HEK293 (cell line): ENCODE data around the gene LPCAT4.

ENCODE experiments used
- AEBP2 ChIP-seq: fragments of 450-650 bp; formaldehyde crosslinking; IDR thresholded peaks from 2 replicates; pipeline ENCODE4 v1.5.1; 2016; ENCODE audit warnings: missing biosample characterization, missing genetic modification characterization, borderline replicate concordance
- BCL11A ChIP-seq: fragments of 450-650 bp; formaldehyde crosslinking; IDR thresholded peaks from 2 replicates; pipeline ENCODE4 v1.5.1; 2016; ENCODE audit warnings: low read depth, missing biosample characterization, missing genetic modification characterization
- BCL6B ChIP-seq: fragments of 450-650 bp; formaldehyde crosslinking; IDR thresholded peaks from 2 replicates; pipeline ENCODE4 v1.5.1; 2017; ENCODE audit warnings: missing biosample characterization, missing genetic modification characterization
- EGR2 ChIP-seq: fragments of 450-650 bp; formaldehyde crosslinking; IDR thresholded peaks from 2 replicates; pipeline ENCODE4 v1.5.1; 2016; ENCODE audit warnings: low read depth, missing biosample characterization, missing genetic modification characterization
- KLF16 ChIP-seq: fragments of 450-650 bp; formaldehyde crosslinking; IDR thresholded peaks from 2 replicates; pipeline ENCODE4 v1.5.1; 2017; ENCODE audit warnings: missing biosample characterization, missing genetic modification characterization
- KLF8 ChIP-seq: fragments of 450-650 bp; formaldehyde crosslinking; IDR thresholded peaks from 2 replicates; pipeline ENCODE4 v1.5.1; 2016; ENCODE audit warnings: missing biosample characterization, missing genetic modification characterization
- KLF9 ChIP-seq: fragments of 450-650 bp; formaldehyde crosslinking; IDR thresholded peaks from 2 replicates; pipeline ENCODE4 v1.5.1; 2016; ENCODE audit warnings: missing biosample characterization, missing genetic modification characterization, low read depth
- OVOL3 ChIP-seq: fragments of 450-650 bp; formaldehyde crosslinking; IDR thresholded peaks from 2 replicates; pipeline ENCODE4 v1.5.1; 2016; ENCODE audit warnings: missing biosample characterization, missing genetic modification characterization
- RBAK ChIP-seq: fragments of 450-650 bp; formaldehyde crosslinking; IDR thresholded peaks from 2 replicates; pipeline ENCODE4 v1.5.1; 2016; ENCODE audit warnings: missing biosample characterization, missing genetic modification characterization
- SETDB1 ChIP-seq: IDR thresholded peaks from one replicate; pipeline ENCODE4 v1.6.1; 2017; ENCODE audit warnings: mild to moderate bottlenecking, low read length, moderate library complexity, mixed read lengths; ENCODE audit not compliant: insufficient read length
- SP3 ChIP-seq: fragments of 450-650 bp; formaldehyde crosslinking; IDR thresholded peaks from 2 replicates; pipeline ENCODE4 v1.5.1; 2016; ENCODE audit warnings: missing biosample characterization, missing genetic modification characterization
- TCF7L2 ChIP-seq: IDR thresholded peaks from 2 replicates; pipeline ENCODE4 v1.6.1; 2011; ENCODE audit warnings: low read depth, mild to moderate bottlenecking, inconsistent platforms, low read length, moderate library complexity, borderline replicate concordance
- WT1 ChIP-seq: fragments of 450-650 bp; formaldehyde crosslinking; IDR thresholded peaks from 2 replicates; pipeline ENCODE4 v1.5.1; 2016; ENCODE audit warnings: missing biosample characterization, missing genetic modification characterization
- YY1 ChIP-seq: fragments of 450-650 bp; formaldehyde crosslinking; IDR thresholded peaks from 2 replicates; pipeline ENCODE4 v1.5.1; 2018; ENCODE audit warnings: missing biosample characterization, missing genetic modification characterization
- ZBTB20 ChIP-seq: fragments of 450-650 bp; formaldehyde crosslinking; IDR thresholded peaks from 2 replicates; pipeline ENCODE4 v1.5.1; 2016; ENCODE audit warnings: missing biosample characterization, missing genetic modification characterization
- ZEB2 ChIP-seq: fragments of 450-650 bp; formaldehyde crosslinking; IDR thresholded peaks from 2 replicates; pipeline ENCODE4 v1.5.1; 2016; ENCODE audit warnings: missing biosample characterization, missing genetic modification characterization
- ZFHX2 ChIP-seq: fragments of 450-650 bp; formaldehyde crosslinking; conservative IDR thresholded peaks from 2 replicates; pipeline ENCODE4 v1.5.1; 2016; ENCODE audit warnings: missing biosample characterization, missing genetic modification characterization
- ZNF157 ChIP-seq: fragments of 450-650 bp; formaldehyde crosslinking; IDR thresholded peaks from 2 replicates; pipeline ENCODE4 v1.5.1; 2016; ENCODE audit warnings: missing biosample characterization, missing genetic modification characterization
- ZNF169 ChIP-seq: fragments of 450-650 bp; formaldehyde crosslinking; IDR thresholded peaks from 2 replicates; pipeline ENCODE4 v1.5.1; 2016; ENCODE audit warnings: missing biosample characterization, missing genetic modification characterization
- ZNF18 ChIP-seq: fragments of 450-650 bp; formaldehyde crosslinking; IDR thresholded peaks from 2 replicates; pipeline ENCODE4 v1.5.1; 2016; ENCODE audit warnings: missing biosample characterization, missing genetic modification characterization
- ZNF184 ChIP-seq: fragments of 450-650 bp; IDR thresholded peaks from 2 replicates; pipeline ENCODE4 v1.5.1; 2018; ENCODE audit warnings: missing biosample characterization, mild to moderate bottlenecking, missing genetic modification characterization
- ZNF211 ChIP-seq: fragments of 450-650 bp; formaldehyde crosslinking; IDR thresholded peaks from 2 replicates; pipeline ENCODE4 v1.5.1; 2016; ENCODE audit warnings: low read depth, missing biosample characterization, missing genetic modification characterization
- ZNF221 ChIP-seq: fragments of 450-650 bp; formaldehyde crosslinking; IDR thresholded peaks from 2 replicates; pipeline ENCODE4 v1.5.1; 2017; ENCODE audit warnings: missing biosample characterization, missing genetic modification characterization, borderline replicate concordance
- ZNF280C ChIP-seq: fragments of 450-650 bp; formaldehyde crosslinking; IDR thresholded peaks from 2 replicates; pipeline ENCODE4 v1.5.1; 2016; ENCODE audit warnings: missing biosample characterization, missing genetic modification characterization
- ZNF48 ChIP-seq: fragments of 450-650 bp; formaldehyde crosslinking; IDR thresholded peaks from 2 replicates; pipeline ENCODE4 v1.5.1; 2016; ENCODE audit warnings: missing biosample characterization, missing genetic modification characterization
- ZNF600 ChIP-seq: fragments of 450-650 bp; formaldehyde crosslinking; IDR thresholded peaks from 2 replicates; pipeline ENCODE4 v1.5.1; 2016; ENCODE audit warnings: missing biosample characterization, missing genetic modification characterization
- ZNF692 ChIP-seq: fragments of 450-650 bp; formaldehyde crosslinking; IDR thresholded peaks from 2 replicates; pipeline ENCODE4 v1.5.1; 2016; ENCODE audit warnings: missing biosample characterization, missing genetic modification characterization
- ZNF701 ChIP-seq: fragments of 450-650 bp; formaldehyde crosslinking; IDR thresholded peaks from 2 replicates; pipeline ENCODE4 v1.5.1; 2016; ENCODE audit warnings: missing biosample characterization, missing genetic modification characterization
- ZNF707 ChIP-seq: fragments of 450-650 bp; formaldehyde crosslinking; IDR thresholded peaks from 2 replicates; pipeline ENCODE4 v1.5.1; 2016; ENCODE audit warnings: missing biosample characterization, missing genetic modification characterization
- ZNF837 ChIP-seq: fragments of 450-650 bp; formaldehyde crosslinking; IDR thresholded peaks from 2 replicates; pipeline ENCODE4 v1.5.1; 2016; ENCODE audit warnings: missing biosample characterization, missing genetic modification characterization
- ZSCAN16 ChIP-seq: fragments of 450-650 bp; formaldehyde crosslinking; IDR thresholded peaks from 2 replicates; pipeline ENCODE4 v1.5.1; 2016; ENCODE audit warnings: missing biosample characterization, missing genetic modification characterization
- ZSCAN23 ChIP-seq: fragments of 450-650 bp; formaldehyde crosslinking; IDR thresholded peaks from 2 replicates; pipeline ENCODE4 v1.5.1; 2016; ENCODE audit warnings: missing biosample characterization, missing genetic modification characterization

Gene LPCAT4

GRCh38 chr15:34367101-34368081 lies at the start of gene LPCAT4 (continued):
- TF ChIP-seq SP3 (tag by site-specific recombination) (peak; percentile 70), ZNF221 (no peak), ZNF701 (no peak), BCL6B (tag by site-specific recombination) (no peak), ZSCAN23 (tag by site-specific recombination) (no peak), YY1 (peak; percentile 83), KLF16 (tag by site-specific recombination) (no peak), BCL11A (tag by site-specific recombination) (no peak), ZEB2 (tag by site-specific recombination) (peak; percentile 90; the same call in 1 of the 2 replicates), OVOL3 (tag by site-specific recombination) (no peak), ZNF280C (tag by site-specific recombination) (no peak), ZNF18 (no peak), TCF7L2 (no peak), KLF8 (tag by site-specific recombination) (peak; percentile 82), ZNF600 (tag by site-specific recombination) (peak; percentile 85), KLF9 (tag by site-specific recombination) (peak; percentile 49), ZSCAN16 (no peak), ZNF169 (tag by site-specific recombination) (no peak), AEBP2 (no peak), ZNF692 (peak; percentile 82), ZNF707 (tag by site-specific recombination) (no peak), ZBTB20 (peak; percentile 67; the same call in 1 of the 2 replicates), ZNF837 (tag by site-specific recombination) (no peak), WT1 (tag by site-specific recombination) (no peak), RBAK (tag by site-specific recombination) (no peak), ZNF157 (tag by site-specific recombination) (no peak), SETDB1 (no peak), EGR2 (peak; percentile 35; the same call in 1 of the 2 replicates), ZFHX2 (peak; percentile 60), ZNF184 (tag by site-specific recombination) (no peak), ZNF211 (tag by site-specific recombination) (no peak), ZNF48 (tag by site-specific recombination) (no peak)
